Dermis blood vessel endothelial cell (primary cell): ENCODE measurements around the gene ZNF324B. TPM values are rescaled to one million over a fixed set of nuclear protein-coding genes. Genes with fewer than 3 reads are reported as not detected.
"Not testable (repeated sequence)": the region's sequence is repeated elsewhere in the genome, so short reads cannot be mapped to it uniquely, and the experiment has no call there.

ENCODE experiments used
- DNase-seq: peaks from one replicate; pipeline ENCODE4 v3.0.0; 2010
- total RNA-seq: library from RNA; depleted of rRNA; stranded (reverse); fragments of >200 nt; gene quantifications from 2 replicates; pipeline ENCODE4 v1.2.3, GENCODE V29; 2014

Gene ZNF324B
- total RNA-seq, 1 donor from 2014 or later, result 7.8 TPM

DNA sequence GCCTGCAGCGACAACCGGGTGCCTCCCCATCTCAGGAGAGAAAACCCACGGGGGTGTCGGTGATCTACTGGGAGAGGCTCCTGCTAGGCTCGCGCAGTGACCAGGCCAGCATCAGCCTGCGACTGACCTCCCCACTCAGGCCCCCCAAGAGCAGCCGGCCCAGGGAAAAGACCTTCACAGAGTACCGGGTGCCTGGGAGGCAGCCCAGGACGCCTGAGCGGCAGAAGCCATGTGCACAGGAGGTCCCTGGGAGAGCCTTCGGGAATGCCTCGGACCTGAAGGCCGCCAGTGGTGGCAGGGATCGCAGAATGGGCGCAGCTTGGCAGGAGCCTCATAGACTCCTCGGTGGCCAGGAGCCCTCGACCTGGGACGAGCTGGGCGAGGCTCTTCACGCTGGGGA is 3.9 kb downstream of the ZNF324B start:
- no peak for DNase-seq

DNA sequence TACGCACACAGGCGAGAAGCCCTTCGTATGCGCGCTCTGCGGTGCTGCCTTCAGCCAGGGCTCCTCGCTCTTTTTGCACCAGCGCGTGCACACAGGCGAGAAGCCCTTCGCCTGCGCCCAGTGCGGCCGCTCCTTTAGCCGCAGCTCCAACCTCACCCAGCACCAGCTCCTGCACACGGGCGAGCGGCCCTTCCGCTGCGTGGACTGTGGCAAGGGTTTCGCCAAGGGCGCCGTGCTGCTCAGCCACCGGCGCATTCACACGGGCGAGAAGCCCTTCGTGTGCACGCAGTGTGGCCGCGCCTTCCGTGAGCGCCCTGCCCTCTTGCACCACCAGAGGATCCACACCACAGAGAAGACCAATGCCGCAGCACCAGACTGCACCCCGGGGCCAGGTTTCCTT is 4.7 kb downstream of the ZNF324B start:
- DNase-seq, result no peak

- no peak for DNase-seq
These were observed 8.6 kb downstream of the ZNF324B start for GRCh38 chr19:58460039-58460438.

DNA sequence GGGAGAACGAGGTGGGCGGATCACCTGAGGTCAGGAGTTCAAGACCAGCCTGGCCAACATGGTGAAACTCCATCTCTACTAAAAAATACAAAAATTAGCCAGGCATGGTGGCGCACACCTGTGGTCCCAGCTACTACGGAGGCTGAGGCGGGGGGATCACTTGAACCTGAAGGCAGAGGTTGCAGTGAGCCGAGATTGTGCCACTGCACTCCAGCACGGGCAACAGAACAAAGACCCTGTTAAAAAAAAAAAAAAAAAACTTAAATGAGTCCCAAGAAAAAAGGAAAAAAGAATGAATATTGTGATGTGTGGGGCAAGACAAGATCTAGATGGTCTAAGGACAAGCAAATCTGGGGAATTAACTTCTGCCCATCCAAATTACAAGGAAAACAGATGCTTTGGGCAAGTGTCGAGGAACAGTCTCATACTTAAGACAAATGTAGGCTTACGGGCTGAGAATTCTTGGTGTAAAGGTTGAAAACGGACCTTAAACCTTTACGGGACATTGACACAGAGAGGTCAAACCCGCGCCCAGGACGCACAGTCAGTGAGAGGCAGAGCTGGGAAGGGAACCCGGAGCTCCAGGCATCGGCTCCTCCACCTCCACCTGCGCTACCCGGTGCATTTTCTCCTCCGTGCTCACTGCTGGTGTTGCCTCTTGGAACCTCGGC is 14.8 kb downstream of the ZNF324B start:
- DNase-seq, result no peak

DNA sequence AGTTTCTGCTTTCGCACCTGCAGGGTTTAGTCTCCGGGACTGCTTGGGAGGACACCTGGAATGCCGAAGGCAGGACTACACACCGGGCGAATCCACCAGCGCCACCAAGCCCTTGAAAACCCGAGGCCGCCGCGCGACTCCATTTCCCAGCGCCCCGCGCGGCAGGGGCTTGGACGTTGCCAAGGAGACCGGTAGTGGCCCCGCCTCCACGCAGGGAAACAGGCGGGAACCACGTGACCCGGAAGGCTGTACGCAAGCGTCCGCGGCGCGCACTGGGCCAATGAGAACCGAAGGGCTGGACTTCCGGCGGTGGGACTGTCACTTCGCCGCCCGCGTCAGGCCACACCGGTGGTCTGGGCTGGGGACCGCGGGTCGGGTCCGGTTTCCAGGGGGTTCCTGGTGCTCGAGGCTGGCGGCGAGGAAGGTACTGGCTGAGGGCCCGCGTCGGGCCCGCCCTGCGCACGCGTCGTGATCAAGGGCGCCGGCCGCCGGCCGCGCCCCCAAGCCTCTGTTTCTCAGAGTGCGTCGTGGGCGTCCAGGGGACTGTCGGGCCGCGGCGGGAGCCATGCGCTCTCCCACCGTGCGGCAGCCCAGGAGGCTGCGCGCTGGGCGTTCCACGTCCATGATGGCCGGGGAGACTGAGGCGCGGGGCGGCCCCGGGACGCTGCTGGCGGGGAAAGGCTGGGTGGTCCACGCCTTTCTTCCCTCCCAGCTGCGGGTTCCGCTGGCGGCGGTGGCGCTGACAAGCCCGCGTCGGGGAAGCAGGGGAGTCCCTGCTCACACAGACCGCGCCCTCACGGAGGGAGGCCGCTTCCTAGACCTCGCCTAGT is 15.6 kb downstream of the ZNF324B start, which contains the start of gene ZNF324:
Gene ZNF324, plus strand, starts transcription at position 321 of the 830 bp plus-strand sequence. CDS start 2,106 bp downstream, outside the sequence.
- DNase-seq, result peak; percentile 98

DNA sequence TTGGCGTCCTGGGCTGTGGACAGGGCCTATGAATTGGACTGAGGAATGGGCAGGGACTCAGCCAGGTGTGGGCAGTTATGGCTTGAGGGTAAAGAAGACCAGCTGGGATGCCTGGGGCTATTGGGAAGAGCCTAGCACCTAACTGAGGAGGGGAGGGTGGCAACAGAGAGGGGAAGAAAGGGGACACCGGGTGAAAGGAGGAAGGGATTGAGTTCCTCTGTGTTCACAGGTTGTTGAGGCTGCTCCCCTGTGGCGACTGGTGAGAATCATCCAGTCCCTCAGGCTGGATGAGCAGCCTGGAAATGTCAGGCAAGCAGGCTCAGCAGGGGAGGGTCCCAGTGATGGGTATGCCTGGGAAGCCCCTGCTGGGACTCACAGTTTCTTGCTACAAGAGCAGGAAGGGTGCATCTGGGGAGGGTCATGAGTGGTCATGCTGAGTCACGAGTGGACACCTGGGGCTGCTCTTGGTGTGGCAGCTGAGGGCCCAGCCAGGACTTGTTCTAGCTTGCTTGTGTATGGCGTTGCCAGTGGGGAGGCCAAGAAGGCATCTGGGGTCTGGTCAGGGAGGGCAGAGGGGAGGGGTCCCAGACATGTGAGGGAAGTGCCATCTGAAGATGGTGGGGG is 16.9 kb downstream of the ZNF324B start:
- DNase-seq, result no peak

- DNase-seq, result no peak
These were observed 18.0 kb downstream of the ZNF324B start for GRCh38 chr19:58469241-58470013.

GRCh38 chr19:58470837-58471543 is 19.6 kb downstream of the ZNF324B start:
- DNase-seq, result not testable (repeated sequence)

DNA sequence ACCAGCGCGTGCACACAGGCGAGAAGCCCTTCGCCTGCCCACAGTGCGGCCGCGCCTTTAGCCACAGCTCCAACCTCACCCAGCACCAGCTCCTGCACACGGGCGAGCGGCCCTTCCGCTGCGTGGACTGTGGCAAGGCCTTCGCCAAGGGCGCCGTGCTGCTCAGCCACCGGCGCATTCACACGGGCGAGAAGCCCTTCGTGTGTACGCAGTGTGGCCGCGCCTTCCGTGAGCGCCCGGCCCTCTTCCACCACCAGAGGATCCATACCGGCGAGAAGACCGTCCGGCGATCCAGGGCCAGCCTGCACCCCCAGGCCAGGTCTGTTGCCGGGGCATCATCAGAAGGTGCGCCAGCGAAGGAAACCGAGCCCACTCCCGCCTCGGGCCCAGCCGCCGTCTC is 20.3 kb downstream of the ZNF324B start:
- no peak for DNase-seq

- DNase-seq, result no peak
These were observed 22.4 kb downstream of the ZNF324B start for GRCh38 chr19:58473775-58474174.

GRCh38 chr19:58474291-58474996 is 23.0 kb downstream of the ZNF324B start:
- no peak for DNase-seq

GRCh38 chr19:58474997-58475713 is 23.7 kb downstream of the ZNF324B start:
- DNase-seq, result no peak

DNA sequence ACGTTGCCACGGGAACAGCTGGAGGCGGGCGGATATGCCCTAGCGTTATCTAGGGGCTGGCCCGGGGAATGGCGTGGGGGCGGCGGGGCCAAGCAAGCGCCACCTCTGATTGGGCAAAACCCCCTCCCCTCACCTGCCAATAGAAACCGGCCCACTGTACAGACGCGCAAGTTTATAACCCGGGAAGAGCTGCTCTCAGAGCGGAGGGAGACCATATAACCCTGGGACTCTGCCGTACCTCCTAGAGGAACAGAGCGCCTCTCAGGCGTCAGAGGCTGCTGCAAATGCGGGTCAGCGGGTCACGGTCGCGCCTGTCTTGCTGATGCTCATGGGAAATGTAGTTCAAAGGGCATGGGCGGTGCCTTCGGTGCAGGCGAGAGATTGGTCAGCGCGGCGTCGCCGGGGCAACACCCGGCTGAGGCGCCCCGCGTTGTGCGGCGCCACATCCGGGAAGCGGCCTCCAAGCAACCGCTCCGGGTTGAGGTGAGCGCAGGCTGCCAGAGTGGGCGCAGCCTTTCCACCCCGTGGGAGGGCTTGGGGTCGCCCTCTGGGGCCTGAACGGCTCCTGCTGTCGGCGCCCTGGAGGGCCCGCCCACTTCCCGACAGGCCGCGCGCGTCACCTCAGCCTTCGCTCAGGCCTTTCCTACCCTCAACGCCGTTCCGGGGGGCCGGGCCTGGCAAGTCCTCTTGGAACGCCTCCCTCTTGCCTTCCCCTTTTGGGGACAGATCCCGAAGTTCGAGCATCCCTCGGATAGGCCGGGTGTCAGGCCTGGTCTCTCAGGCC is 24.5 kb downstream of the ZNF324B start, which contains the start of gene ZNF446:
Gene ZNF446, plus strand, starts transcription at position 639 of the 784 bp plus-strand sequence. CDS start 867 bp downstream, outside the sequence.
- peak; percentile 97 for DNase-seq

DNA sequence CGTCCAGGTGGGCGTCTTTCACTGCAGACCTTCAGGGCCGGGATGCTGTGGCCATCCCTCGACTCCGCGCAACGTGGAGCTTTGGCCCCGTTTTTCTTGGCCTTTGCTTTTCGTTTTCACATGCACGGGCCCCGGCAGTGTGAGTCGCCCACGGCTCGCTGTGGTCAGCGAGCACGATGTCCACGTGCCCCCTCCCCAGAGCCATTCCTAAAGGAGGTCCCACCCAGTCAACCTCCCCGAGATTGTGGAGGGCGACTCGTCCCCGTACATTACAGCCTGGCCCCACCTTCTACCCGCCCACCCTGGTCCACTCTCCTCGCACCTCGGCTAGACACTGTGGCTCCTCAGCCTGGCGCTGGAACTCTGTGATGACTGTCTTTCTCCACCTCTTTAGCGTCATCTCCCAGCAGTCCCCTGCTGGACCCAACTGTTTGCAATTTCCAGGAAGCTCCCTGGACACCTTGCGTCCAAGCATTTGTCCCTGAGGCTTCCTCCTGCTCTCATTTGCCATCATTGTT is 25.1 kb downstream of the ZNF324B start:
- DNase-seq, result peak; percentile 12

GRCh38 chr19:58477130-58477529 is 25.7 kb downstream of the ZNF324B start:
- no peak for DNase-seq

GRCh38 chr19:58477871-58478270 is 26.4 kb downstream of the ZNF324B start:
- no peak for DNase-seq

DNA sequence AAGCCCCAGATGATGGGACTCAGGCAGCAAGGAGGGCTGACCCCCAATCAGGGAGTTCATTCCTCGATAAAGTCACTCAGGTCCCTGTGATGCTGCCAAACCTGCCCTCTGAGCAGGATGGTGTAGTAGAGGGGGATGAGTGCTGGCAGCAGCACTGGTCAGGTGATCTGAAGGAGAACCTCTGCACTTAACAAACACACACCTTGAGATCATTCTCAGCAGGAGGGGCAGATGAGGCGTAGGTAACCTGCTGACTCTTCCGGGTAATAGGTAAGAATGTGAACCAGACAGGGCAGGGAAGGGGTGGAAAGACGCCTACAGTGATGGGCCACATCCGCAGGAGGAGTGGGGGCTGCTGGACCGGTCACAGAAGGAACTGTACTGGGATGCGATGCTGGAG is 27.9 kb downstream of the ZNF324B start:
- DNase-seq, result no peak

DNA sequence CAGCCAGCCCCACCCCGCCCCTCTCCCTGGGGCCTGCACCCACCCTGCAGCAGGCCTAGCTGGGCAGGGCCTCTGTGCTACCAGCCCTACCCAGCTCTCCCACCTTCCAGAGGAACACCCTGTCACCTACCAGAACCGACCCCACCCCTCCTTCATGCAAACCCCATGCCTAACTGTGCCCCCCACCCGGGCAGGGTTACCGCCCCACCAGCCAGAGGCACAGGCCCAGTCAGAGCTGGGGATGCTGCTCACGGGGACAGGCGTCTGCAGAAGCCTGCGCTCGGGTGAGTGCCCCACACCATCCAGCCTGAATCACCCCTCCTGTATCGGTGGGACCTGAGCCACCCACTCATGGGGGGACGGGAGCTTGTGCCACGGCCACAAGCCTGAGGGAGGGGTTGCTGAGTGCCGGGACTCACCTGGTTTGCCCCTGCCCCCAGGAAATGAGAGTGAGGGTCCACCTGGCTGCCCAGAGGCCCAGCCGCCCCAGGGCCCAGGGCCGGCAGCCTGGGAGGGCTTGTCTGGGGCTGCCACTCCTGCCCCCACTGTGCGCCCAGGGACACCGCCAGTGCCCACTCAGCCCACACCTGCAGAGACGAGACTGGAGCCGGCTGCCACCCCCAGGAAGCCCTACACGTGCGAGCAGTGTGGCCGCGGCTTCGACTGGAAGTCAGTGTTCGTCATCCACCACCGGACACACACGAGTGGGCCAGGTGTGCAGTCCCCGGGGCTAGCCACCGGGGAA is 28.5 kb downstream of the ZNF324B start:
- DNase-seq, result no peak

DNA sequence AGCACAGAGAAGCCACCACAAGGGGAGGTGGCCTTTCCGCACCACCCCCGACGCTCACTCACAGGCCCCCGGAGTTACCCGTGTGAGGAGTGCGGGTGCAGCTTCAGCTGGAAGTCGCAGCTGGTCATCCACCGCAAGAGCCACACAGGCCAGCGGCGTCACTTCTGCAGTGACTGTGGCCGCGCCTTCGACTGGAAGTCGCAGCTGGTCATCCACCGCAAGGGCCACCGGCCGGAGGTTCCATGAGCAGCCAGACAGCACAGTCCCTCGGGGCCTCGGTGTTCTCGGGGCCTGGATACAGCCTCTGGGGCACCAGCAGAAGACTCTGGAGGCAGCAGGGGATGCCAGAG is 29.0 kb downstream of the ZNF324B start:
- DNase-seq, result no peak
